HG03097 (cell line): ENCODE measurements around the gene DNAH17.

Source experiments
- ATAC-seq: cut with Tn5 transposase; IDR thresholded peaks from one replicate; pipeline ENCODE4 v1.9.1; 2021; ENCODE audit not compliant: unreplicated experiment, low FRiP score

DNAH17 gene

GRCh38 chr17:78605429-78605828 is 28.2 kb upstream of the DNAH17 start:
- ATAC-seq: no peak

- no peak for ATAC-seq
Measured at GRCh38 chr17:78602246-78602645, 25.1 kb upstream of the DNAH17 start.

DNA sequence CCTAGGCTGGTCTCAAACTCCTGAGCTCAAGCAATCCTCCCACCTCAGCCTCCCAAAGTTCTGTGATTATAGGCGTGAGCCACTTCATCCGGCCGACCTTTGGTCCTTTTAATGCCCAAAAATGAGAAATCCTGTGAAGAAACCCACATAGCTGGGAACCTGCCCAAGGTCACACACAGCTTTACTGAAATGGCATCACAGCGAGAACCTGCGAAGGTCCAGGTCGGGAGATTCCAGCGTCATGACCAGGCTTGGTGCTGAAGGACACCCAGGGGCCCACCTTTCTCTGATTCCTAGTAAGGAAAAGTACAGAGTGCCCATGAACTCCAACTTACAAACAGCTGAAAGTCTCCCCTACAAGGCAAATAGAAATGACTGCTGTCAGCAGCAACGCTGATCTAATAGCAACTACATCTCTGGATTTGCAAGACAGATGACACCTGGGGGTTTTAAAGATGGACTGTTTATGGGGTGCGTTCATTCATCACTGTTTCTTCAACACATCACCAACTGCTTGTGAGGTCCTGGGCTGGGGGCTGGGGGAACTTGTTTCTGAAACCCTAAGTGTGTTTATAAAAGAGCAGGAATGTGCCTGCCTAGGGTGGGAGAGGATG is 24.5 kb upstream of the DNAH17 start:
- ATAC-seq: no peak

GRCh38 chr17:78600181-78600721 is 23.1 kb upstream of the DNAH17 start:
- ATAC-seq: no peak

DNA sequence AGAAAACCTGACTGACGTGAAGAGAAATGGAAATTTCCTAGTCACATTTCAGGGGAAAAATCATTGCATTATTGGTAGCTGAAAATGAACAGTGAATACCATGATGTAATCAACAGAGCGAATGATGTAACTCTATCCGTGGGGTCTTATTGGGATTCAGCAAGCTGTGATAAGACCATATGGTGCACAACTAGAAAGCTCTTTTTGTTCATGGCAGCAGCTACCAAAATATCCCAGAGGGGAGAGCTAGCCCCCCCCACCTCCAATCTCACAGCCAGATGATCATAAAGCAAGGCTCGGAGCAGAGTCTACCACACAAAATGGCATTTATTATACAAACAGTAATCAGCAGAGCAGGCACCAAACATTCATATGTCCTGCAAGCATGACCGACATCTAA is 22.2 kb upstream of the DNAH17 start:
- no peak for ATAC-seq

- no peak for ATAC-seq
Measured at GRCh38 chr17:78598013-78598471, 20.8 kb upstream of the DNAH17 start.

DNA sequence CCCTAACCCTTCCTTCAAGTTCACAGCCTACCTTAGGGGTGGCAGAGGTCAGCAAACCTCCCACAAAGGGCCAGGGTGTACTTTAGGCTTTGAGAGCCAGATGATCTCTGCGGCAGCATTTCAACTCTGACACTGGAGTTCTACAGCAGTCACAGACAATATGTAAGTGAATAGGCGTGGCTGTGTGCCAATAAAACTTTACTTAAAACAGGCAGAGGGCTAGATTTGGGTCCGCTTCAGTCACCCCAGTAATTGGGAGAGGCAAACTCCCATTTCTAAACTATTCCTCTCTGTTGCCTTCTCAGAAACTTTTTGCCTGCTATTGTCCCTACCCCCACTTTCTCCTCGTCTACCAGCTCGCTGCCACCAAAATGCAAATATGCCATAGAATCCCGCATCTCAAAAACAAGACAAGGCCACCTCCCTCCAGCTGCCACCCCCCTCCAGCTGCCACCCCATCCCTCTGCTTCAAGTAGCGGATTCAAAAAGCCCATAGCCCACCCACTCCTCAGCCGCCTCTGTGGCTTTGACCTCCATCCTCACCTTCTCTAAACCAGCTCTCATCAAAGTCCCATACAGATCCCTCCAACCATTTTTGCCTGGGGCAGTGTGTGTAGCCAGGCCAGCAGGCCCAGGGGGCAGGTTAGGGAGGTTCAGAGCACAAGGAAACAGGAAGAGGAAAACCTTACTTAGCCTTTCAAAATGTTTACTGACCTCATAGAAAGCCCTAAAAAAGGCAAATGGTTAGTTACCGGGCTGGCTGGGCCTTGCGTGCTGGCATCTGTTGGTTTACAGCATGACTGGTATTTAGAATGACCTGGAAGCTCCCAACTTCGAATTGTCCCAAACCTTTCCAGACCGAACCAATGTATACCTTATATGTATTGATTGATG is 19.9 kb upstream of the DNAH17 start:
- ATAC-seq: no peak

- no peak for ATAC-seq
Measured at GRCh38 chr17:78595135-78595810, 18.1 kb upstream of the DNAH17 start.

- no peak for ATAC-seq
Measured at GRCh38 chr17:78592991-78593329, 15.8 kb upstream of the DNAH17 start.

GRCh38 chr17:78591263-78591671 is 14.1 kb upstream of the DNAH17 start:
- no peak for ATAC-seq

- no peak for ATAC-seq
Measured at GRCh38 chr17:78589885-78590284, 12.7 kb upstream of the DNAH17 start.

- ATAC-seq: no peak
Measured at GRCh38 chr17:78589031-78589675, 12.0 kb upstream of the DNAH17 start.

DNA sequence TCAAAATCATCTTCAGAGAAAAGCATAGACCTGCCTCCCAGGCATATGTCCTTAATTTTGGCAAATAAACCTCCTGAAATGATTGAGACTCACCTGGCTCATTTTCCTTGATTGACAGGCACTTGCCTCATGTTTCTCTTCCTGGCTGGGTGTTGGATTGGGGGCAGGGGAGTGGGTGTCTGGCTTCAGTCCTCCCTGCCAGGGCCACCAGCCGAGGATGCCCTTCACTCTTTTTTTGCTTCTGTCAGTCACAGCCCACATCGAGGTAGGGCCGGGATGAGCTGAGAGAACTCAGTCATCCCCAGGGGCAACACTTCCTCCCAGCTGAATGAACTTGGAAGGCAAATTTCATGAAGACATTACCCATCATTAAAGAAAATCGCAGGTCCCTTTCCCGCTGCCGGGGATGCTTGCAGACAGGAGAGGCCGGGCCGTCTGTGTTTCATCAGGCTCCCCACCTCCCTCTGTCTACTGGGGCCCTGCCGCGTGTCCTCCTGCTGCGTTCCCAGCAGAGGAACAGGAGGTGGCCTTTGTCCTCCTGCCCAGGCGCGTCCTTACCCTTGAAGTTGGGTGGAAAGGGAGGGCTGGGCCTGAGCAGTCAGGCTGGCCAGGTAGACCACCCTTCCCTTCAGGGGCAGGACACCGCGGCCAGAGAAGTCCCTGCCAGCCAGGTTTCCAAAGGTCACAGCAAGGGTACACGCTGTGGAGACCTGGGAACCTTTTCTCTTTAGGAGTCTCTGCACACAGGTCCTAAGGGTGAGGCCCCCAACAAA is 11.2 kb upstream of the DNAH17 start:
- ATAC-seq: no peak

DNA sequence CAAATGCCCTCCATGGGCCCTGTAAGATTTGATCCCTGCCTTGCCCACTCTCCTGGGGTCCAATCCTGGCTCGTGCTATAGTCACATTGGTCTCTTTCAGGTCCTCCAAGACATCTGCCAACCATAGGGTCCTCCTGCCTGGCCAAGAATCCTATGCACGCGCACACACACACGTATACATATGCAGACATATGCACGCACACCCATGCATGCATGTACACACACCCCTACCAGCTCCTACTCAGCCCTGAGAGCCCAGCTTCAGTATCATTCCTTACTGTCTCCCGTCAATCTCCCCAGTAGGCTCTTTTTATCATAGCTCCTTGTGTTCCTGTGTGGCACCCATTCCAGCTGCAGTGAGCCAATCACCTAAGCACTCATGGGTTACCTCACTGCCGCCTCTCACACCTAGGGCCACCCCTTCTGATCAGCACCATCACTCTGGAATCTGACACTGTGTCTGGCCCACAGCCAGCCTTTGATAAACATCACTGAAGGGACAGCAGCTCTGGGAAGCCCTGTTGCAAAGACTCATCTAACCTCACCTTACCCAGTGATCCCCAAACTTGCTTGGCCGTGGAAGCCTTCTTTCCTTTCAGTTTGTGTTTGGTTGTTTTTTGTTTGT is 7.9 kb upstream of the DNAH17 start:
- ATAC-seq: no peak

- ATAC-seq: no peak
Measured at GRCh38 chr17:78583091-78583490, 5.9 kb upstream of the DNAH17 start.

GRCh38 chr17:78581304-78581703 is 4.1 kb upstream of the DNAH17 start:
- ATAC-seq: no peak

- no peak for ATAC-seq
Measured at GRCh38 chr17:78580277-78580804, 3.1 kb upstream of the DNAH17 start.

DNA sequence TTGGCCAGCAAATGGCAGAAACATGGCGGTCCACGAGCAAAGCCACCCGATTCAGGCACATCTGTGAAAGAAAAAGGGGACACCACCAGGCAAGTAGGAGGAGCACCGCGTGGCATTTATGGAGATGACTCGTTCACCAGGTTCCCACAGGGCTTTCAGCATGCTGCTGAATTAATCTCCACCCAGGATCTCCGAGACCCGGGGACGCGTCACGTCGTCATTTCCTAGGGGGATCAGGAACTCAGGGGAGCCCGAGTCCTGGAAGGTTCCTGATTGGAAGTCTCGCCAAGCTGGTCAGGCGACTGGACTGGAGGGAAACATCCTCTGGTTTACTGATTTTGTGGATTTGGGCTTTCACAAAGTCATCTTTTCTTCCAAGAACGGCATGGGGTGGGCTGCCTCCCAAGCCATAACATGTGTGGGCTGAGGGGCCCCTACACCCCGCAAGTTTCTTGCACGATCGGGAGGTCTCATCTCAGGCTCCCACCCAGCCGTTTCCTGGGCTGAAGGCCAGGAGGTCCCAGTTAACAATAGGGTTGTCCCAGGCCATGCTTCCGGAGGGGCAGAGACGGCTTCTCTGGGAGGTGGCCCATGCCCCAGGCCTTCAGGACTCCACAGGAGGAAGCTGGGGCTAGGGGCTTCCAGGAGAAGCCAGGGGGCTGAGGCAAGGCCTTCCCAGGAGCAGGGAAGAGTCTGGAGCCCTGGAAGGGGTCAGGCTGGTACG is 645 bp downstream of the DNAH17 start:
- ATAC-seq: no peak

GRCh38 chr17:78575899-78576298 is 1.3 kb downstream of the DNAH17 start:
- ATAC-seq: no peak
